Endothelial cell of umbilical vein (primary cell): ENCODE data around the gene ALG12. TPM values are rescaled to one million over a fixed set of nuclear protein-coding genes. Genes with fewer than 3 reads are reported as not detected.

Experiments
- BruUV-seq: library from RNA; stranded (reverse); fragments of 400-500 nt; replicated peaks from 2 replicates; lab custom pipeline; 2021; lab: Mats Ljungman, UMichigan
- CTCF ChIA-PET: fragments of 300-600, 350-600 bp; sonication (Branson Sonifier 250); formaldehyde crosslinking; loops from one replicate; lab custom pipeline; 2021; ENCODE audit warnings: antibody characterized with exemption, inconsistent platforms; lab: Charles Lee
- POLR2A ChIA-PET: fragments of 300-600, 350-600 bp; sonication (Branson Sonifier 250); formaldehyde crosslinking; loops from one replicate; lab custom pipeline; 2021; ENCODE audit warnings: antibody characterized with exemption, inconsistent platforms; lab: Charles Lee
- DNase-seq: peaks from one replicate; pipeline ENCODE4 v3.0.0-alpha.2; 2011; ENCODE audit warnings: low read depth, low spot score
- FAIRE-seq: peaks from 2 replicates; lab custom pipeline; 2011; peaks lifted over from hg19 to GRCh38; lab: Jason Lieb, UNC
- H2AFZ ChIP-seq: 2 replicates; pipeline ENCODE4 v1.6.0; 2012; ENCODE audit warnings: low read depth, low read length, control low read depth, inconsistent platforms
- H3K27ac ChIP-seq: 2 replicates; pipeline ENCODE4 v1.5.1; 2011; ENCODE audit warnings: low read depth, mild to moderate bottlenecking, control low read depth, low read length, moderate library complexity; ENCODE audit not compliant: insufficient read depth
- H3K27me3 ChIP-seq, 2 experiments: 2 replicates each; pipeline versions ENCODE4 v1.6.0 to v1.6.1; 2011; ENCODE audit warnings: low read length in 2 of 2, mixed read lengths in 1 of 2; ENCODE audit not compliant: control insufficient read depth in 2 of 2, insufficient read depth in 2 of 2
- H3K36me3 ChIP-seq, 2 experiments: 2 replicates in 1 of 2; 3 replicates in 1 of 2; pipeline ENCODE4 v1.5.1; 2011; ENCODE audit warnings: low read length in 2 of 2, mild to moderate bottlenecking in 1 of 2, moderate library complexity in 1 of 2; ENCODE audit not compliant: control insufficient read depth in 2 of 2, insufficient read depth in 2 of 2; ENCODE audit errors: extremely low read depth in 1 of 2
- H3K4me1 ChIP-seq: 3 replicates; pipeline ENCODE4 v1.5.1; 2011; ENCODE audit warnings: mild to moderate bottlenecking, low read length; ENCODE audit not compliant: control insufficient read depth, insufficient read depth; ENCODE audit errors: extremely low read depth
- H3K4me2 ChIP-seq: 2 replicates; pipeline ENCODE4 v1.6.1; 2011; ENCODE audit warnings: low read length, control low read depth, mixed read lengths; ENCODE audit not compliant: insufficient read depth
- H3K4me3 ChIP-seq, 3 experiments: fragments of 200-600 bp in 1 of 3; sonication (generic), shearing (Covaris generic) in 1 of 3; replicated peaks in 1 of 3; 2 replicates each; pipeline ENCODE4 v1.5.1; 2011 to 2016; ENCODE audit warnings: control low read depth in 3 of 3, low read length in 3 of 3, mild to moderate bottlenecking in 2 of 3, inconsistent platforms in 1 of 3, low read depth in 1 of 3, moderate library complexity in 1 of 3; ENCODE audit not compliant: insufficient read depth in 1 of 3
- H3K79me2 ChIP-seq: 2 replicates; pipeline ENCODE4 v1.6.0; 2012; ENCODE audit warnings: low read length, inconsistent platforms; ENCODE audit not compliant: control insufficient read depth, insufficient read depth
- H3K9ac ChIP-seq: replicated peaks from 2 replicates; pipeline ENCODE3; 2011; ENCODE audit warnings: low read length, control low read depth; ENCODE audit not compliant: insufficient read depth; ENCODE audit errors: extremely low read depth
- H3K9me1 ChIP-seq: replicated peaks from 3 replicates; pipeline ENCODE4 v1.6.0; 2011; ENCODE audit warnings: mild to moderate bottlenecking, low read length; ENCODE audit not compliant: control insufficient read depth, insufficient read depth; ENCODE audit errors: extremely low read depth
- H3K9me3 ChIP-seq: replicated peaks from 2 replicates; pipeline ENCODE4 v1.5.1; 2012; ENCODE audit warnings: low read length, inconsistent platforms; ENCODE audit not compliant: control insufficient read depth, insufficient read depth
- H4K20me1 ChIP-seq: replicated peaks from 2 replicates; pipeline ENCODE3; 2011; ENCODE audit warnings: mild to moderate bottlenecking, low read length; ENCODE audit not compliant: control insufficient read depth, insufficient read depth; ENCODE audit errors: extremely low read depth
- CTCF ChIP-seq, 2 donors: IDR thresholded peaks; 1 replicate in 1 of 2; 2 replicates in 1 of 2; pipeline ENCODE4 v1.5.1; 2011; ENCODE audit warnings: low read length in 2 of 2, mild to moderate bottlenecking in 2 of 2, moderate library complexity in 2 of 2, control low read depth in 1 of 2, inconsistent platforms in 1 of 2, low read depth in 1 of 2; ENCODE audit not compliant: insufficient read depth in 1 of 2; ENCODE audit errors: extremely low read depth in 1 of 2
- EZH2 ChIP-seq: IDR thresholded peaks from 2 replicates; pipeline ENCODE4 v1.6.1; 2012; ENCODE audit warnings: borderline replicate concordance, low read depth, mild to moderate bottlenecking, moderate library complexity, low read length, inconsistent platforms; ENCODE audit not compliant: severe bottlenecking
- FOS ChIP-seq: IDR thresholded peaks from 2 replicates; pipeline ENCODE4 v1.6.1; 2011; ENCODE audit warnings: mild to moderate bottlenecking, low read length, moderate library complexity, borderline replicate concordance; ENCODE audit not compliant: insufficient read depth
- GATA2 ChIP-seq: IDR thresholded peaks from 2 replicates; pipeline ENCODE4 v1.7.0; 2011; ENCODE audit warnings: low read depth, mild to moderate bottlenecking, moderate library complexity, mixed read lengths, low read length; ENCODE audit not compliant: insufficient read length, insufficient read depth
- MAX ChIP-seq: IDR thresholded peaks from 2 replicates; pipeline ENCODE4 v1.6.1; 2011; ENCODE audit not compliant: insufficient read depth, insufficient read length
- MYC ChIP-seq: IDR thresholded peaks from one replicate; pipeline ENCODE4 v1.6.1; 2011; ENCODE audit warnings: mild to moderate bottlenecking, low read depth, low read length
- POLR2A ChIP-seq: IDR thresholded peaks from 2 replicates; pipeline ENCODE4 v1.6.1; 2012; ENCODE audit warnings: low read depth, mild to moderate bottlenecking, control low read depth, low read length
- dilution Hi-C: fragments of 300-500 bp; cut with MboI; formaldehyde crosslinking; loops from one replicate; pipeline ENCODE4 v1.15.0; 2019; ENCODE audit warnings: low sequenced_read_pairs; ENCODE audit not compliant: extremely low pct_ligation_motif_present
- intact Hi-C: fragments of 100-400 bp; cut with micrococcal nuclease; formaldehyde crosslinking; loops from one replicate; pipeline ENCODE4 v1.10.0; 2022
- polyA plus RNA-seq, 4 experiments: library from polyadenylated mRNA; depleted of rRNA in 3 of 4; stranded (reverse) in 3 of 4; unstranded in 1 of 4; fragments of >200 nt; gene quantifications; 2 replicates each; pipeline versions ENCODE4 v1.2.1 to v1.2.3, GENCODE V29; 2011 to 2012; ENCODE audit warnings: missing spikeins in 1 of 4
- total RNA-seq: library from RNA; stranded (reverse); gene quantifications from 2 replicates; pipeline ENCODE4 v1.2.3, GENCODE V29; 2021

The ALG12 gene
- total and polyA plus RNA-seq, 2 donors (not counting 3 experiments of a cell fraction or from before 2014, with no cell fraction given) = 14.6 to 18.0 TPM

- Histone ChIP-seq H4K20me1 (no peaks in the 10 kb centered on the region), H3K27me3 (no peaks in the 10 kb centered on the region), H3K4me3 (no peak overlapping the region), H3K9me1 (no peaks in the 10 kb centered on the region), H2AFZ (no peak overlapping the region), H3K79me2 (no peaks in the 10 kb centered on the region), H3K4me1 (peaks cover 33% of the 10 kb centered on the region), H3K9ac (no peak overlapping the region), H3K4me2 (no peak overlapping the region), H3K36me3 (no peaks in the 10 kb centered on the region), H3K9me3 (no peaks in the 10 kb centered on the region), H3K27ac (no peak overlapping the region)
- FAIRE-seq = peak; percentile 62
- dilution Hi-C loops (no loop called here), intact Hi-C loops (no loop called here)
- TF ChIP-seq GATA2 (no peak), MYC (no peak), POLR2A (no peak), CTCF (IDR thresholded peaks at IDR 0.05; ENCODE audit: extremely low read depth in 1 of 2, insufficient read depth in 1 of 2, low read depth in 1 of 2, low read length in 2 of 2) (peak; percentile 62 to 85), EZH2 (no peak), MAX (no peak), FOS (no peak)
- ChIA-PET POLR2A (no interaction called here), CTCF (interaction anchor here (1.5 to 2.7 kb wide), 7 partner anchors 32 to 241 kb away, joined by 3 to 174 read pairs (median 11); partner anchors contain the start of genes PANX2 and PIM3)
- no TSS peak for BruUV-seq
- DNase-seq = no peak
Observed at GRCh38 chr22:49929211-49929979, 11.2 kb upstream of the ALG12 start.
